Naive thymus-derived CD8-positive, alpha-beta T cell (primary cell): Measurements from ENCODE around the gene SCN8A. TPM values are rescaled to one million over a fixed set of nuclear protein-coding genes. Genes with fewer than 3 reads are reported as not detected.
A peak's percentile ranks its signal among the peaks of the same experiment; 100 is the strongest.

ENCODE experiments used
- ATAC-seq, 2 donors: fragments of 150-1000 bp; cut with Tn5 transposase in 1 of 2; sonication (Bioruptor Pico), chemical (Tn5 transposase) in 1 of 2; 1 replicate in 1 of 2; 2 replicates in 1 of 2; pipeline ENCODE4 v1.10.0; 2021; ENCODE audit warnings: mild to moderate bottlenecking in 2 of 2, moderate library complexity in 2 of 2
- POLR2A ChIA-PET: fragments of 350-600 bp; sonication (Branson Sonifier 250); formaldehyde crosslinking; loops from one replicate; lab custom pipeline; 2021; ENCODE audit warnings: antibody characterized with exemption; lab: Charles Lee
- DNase-seq, 10 donors: peaks; one replicate each; pipeline versions ENCODE4 v3.0.0 to v3.0.0-alpha.2; 2020 to 2022
- H3K27ac Mint-ChIP-seq, 10 donors: one replicate each; pipeline ENCODE4 v1.8.0; 2020 to 2022; ENCODE audit warnings: mild to moderate bottlenecking in 10 of 10, mixed read lengths in 10 of 10, moderate library complexity in 4 of 10, inconsistent platforms in 1 of 10
- H3K27me3 Mint-ChIP-seq, 5 donors: one replicate each; pipeline ENCODE4 v1.8.0; 2021 to 2022; ENCODE audit warnings: mixed read lengths in 5 of 5
- H3K36me3 Mint-ChIP-seq, 3 donors: one replicate each; pipeline ENCODE4 v1.8.0; 2020 to 2022; ENCODE audit warnings: mixed read lengths in 3 of 3, mild to moderate bottlenecking in 2 of 3, inconsistent platforms in 1 of 3
- H3K4me1 Mint-ChIP-seq, 4 donors: one replicate each; pipeline ENCODE4 v1.8.0; 2021 to 2022; ENCODE audit warnings: mixed read lengths in 4 of 4
- H3K4me3 Mint-ChIP-seq, 10 donors: one replicate each; pipeline ENCODE4 v1.8.0; 2020 to 2022; ENCODE audit warnings: mild to moderate bottlenecking in 10 of 10, mixed read lengths in 10 of 10, moderate library complexity in 6 of 10, inconsistent platforms in 1 of 10
- H3K9me3 Mint-ChIP-seq, 9 donors: one replicate each; pipeline ENCODE4 v1.8.0; 2020 to 2022; ENCODE audit warnings: mixed read lengths in 9 of 9, mild to moderate bottlenecking in 3 of 9, inconsistent platforms in 1 of 9, moderate library complexity in 1 of 9
- polyA plus RNA-seq, 3 donors: library from polyadenylated mRNA; unstranded; fragments of 300-500 nt; fragmentation: Illumina TruSeq; gene quantifications; one replicate each; pipeline ENCODE4 v1.2.3, GENCODE V29; 2021
- total RNA-seq, 8 experiments: library from RNA in 2 of 8; stranded (reverse) in 2 of 8; gene quantifications; one replicate each; pipeline ENCODE4 v1.2.3 and lab custom pipeline; 2021 to 2026

The SCN8A gene
- total and polyA plus RNA-seq, 5 experiments from 2014 or later: 0.07 to 1.8 (median 0.42) TPM

GRCh38 chr12:51763743-51764142 lies 172.7 kb downstream of the SCN8A start:
- Mint-ChIP-seq H3K4me1 (peaks cover 0 to 15% (median 6%) of the 10 kb centered on the region in 4 donors), H3K36me3 (no peaks in the 10 kb centered on the region), H3K27me3 (peaks cover 0 to 1% (median 0%) of the 10 kb centered on the region in 5 donors), H3K27ac (no peak overlapping the region), H3K4me3 (no peak overlapping the region), H3K9me3 (no peaks in the 10 kb centered on the region)
- ATAC-seq (no peak), DNase-seq (no peak)
- POLR2A ChIA-PET: no interaction called here

DNA sequence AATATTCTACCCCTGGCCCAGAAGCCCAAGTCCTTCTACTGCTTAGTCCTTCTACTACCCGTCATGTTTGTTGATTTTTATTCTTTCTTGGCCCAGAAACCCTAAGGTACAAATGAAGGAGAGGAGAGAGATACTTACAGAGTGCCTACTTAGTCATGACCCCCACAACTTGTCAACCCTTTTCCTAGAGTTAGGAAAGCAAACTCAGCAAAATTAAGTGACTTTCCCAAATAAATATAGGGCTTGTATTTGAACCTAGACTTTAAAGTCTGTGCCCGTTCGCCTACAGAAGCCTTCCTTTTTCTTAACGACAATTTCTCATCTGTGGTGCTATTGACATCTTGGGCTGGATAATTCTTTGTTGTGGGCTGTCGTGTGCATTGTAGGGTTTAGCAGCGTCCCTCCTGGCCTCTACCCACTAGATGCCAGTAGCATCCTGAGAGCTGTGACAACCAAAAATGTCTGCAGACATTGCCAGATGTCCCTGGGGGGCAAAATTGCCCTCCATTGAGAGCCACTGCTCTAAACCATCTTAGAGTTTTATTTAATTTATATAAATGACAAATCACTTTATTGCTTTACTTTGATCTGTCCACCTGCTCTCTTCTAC lies 175.1 kb downstream of the SCN8A start:
- POLR2A ChIA-PET: no interaction called here
- H3K36me3 Mint-ChIP-seq: no peaks in the 10 kb centered on the region
- H3K9me3 Mint-ChIP-seq: no peaks in the 10 kb centered on the region
- H3K4me1 Mint-ChIP-seq: peaks cover 0 to 15% (median 6%) of the 10 kb centered on the region in 4 donors
- peak overlapping the region in 2 of 10 donors; percentile 2 to 4 for H3K27ac Mint-ChIP-seq
- ATAC-seq (peak in 1 of 2 donors; percentile 79), DNase-seq (peak in 2 of 10 donors; percentile 14 to 32)
- H3K4me3 Mint-ChIP-seq: no peak overlapping the region
- H3K27me3 Mint-ChIP-seq: peaks cover 0 to 4% (median 0%) of the 10 kb centered on the region in 5 donors

GRCh38 chr12:51771008-51771407 lies 180.0 kb downstream of the SCN8A start:
- no peak for ATAC-seq
- peak overlapping the region in 3 of 10 donors; percentile 28 to 58 (median 33) for H3K27ac Mint-ChIP-seq
- peaks cover 0 to 4% (median 0%) of the 10 kb centered on the region in 5 donors for H3K27me3 Mint-ChIP-seq
- peaks cover 0 to 12% (median 6%) of the 10 kb centered on the region in 4 donors for H3K4me1 Mint-ChIP-seq
- no peak for DNase-seq
- H3K9me3 Mint-ChIP-seq: no peaks in the 10 kb centered on the region
- H3K4me3 Mint-ChIP-seq: no peak overlapping the region
- H3K36me3 Mint-ChIP-seq: no peaks in the 10 kb centered on the region
- POLR2A ChIA-PET: no interaction called here

DNA sequence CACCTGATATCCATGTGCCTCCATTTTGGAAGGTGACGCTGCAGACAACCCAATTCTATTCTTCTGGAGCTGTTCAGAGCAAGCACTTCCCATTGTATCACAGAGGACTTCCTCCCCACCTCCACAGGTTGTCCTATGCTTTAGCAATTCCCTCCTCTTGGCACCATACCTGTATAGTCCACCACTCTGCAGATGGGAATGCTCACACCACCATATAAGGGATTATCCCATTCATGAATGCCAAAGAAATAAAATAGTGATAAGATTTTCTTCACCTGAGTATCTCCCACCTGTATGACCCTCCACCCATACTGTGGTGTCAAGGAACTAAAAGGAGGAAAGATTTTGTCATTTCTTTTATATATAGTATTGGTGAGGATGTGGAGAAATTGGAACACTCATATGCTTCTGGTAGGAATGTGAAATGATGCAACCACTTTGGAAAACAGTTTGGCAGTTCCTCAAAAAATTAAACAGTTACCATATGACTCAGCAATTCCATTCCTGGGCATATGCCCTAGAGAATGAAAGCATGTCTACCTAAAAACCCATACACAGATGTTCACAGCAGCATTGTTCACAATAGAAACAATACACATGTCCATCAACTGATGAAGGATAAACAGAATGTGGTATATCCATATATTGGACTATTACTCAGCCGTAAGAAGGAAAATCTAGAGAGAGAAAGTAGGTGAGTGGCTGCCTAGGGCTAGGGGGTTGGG lies 182.3 kb downstream of the SCN8A start:
- Mint-ChIP-seq H3K36me3 (no peaks in the 10 kb centered on the region), H3K4me3 (no peak overlapping the region), H3K27ac (peak overlapping the region in 1 of 10 donors; percentile 13), H3K9me3 (no peaks in the 10 kb centered on the region), H3K27me3 (peaks cover 0 to 4% (median 0%) of the 10 kb centered on the region in 5 donors), H3K4me1 (peaks cover 0 to 2% (median 1%) of the 10 kb centered on the region in 4 donors)
- POLR2A ChIA-PET: no interaction called here
- ATAC-seq (no peak), DNase-seq (no peak)

- DNase-seq: no peak
- H3K9me3 Mint-ChIP-seq: no peaks in the 10 kb centered on the region
- no peak overlapping the region for H3K4me3 Mint-ChIP-seq
- H3K36me3 Mint-ChIP-seq: no peaks in the 10 kb centered on the region
- no peak for ATAC-seq
- H3K4me1 Mint-ChIP-seq: peaks cover 2 to 13% (median 9%) of the 10 kb centered on the region in 4 donors
- POLR2A ChIA-PET: interaction anchor here (3.2 kb wide), 1 partner anchor 11 kb away, joined by 9 read pairs; no protein-coding TSS in a partner anchor
- no peak overlapping the region for H3K27ac Mint-ChIP-seq
- peaks cover 0 to 3% (median 0%) of the 10 kb centered on the region in 5 donors for H3K27me3 Mint-ChIP-seq
Observed at GRCh38 chr12:51774933-51775332, 183.9 kb downstream of the SCN8A start.

DNA sequence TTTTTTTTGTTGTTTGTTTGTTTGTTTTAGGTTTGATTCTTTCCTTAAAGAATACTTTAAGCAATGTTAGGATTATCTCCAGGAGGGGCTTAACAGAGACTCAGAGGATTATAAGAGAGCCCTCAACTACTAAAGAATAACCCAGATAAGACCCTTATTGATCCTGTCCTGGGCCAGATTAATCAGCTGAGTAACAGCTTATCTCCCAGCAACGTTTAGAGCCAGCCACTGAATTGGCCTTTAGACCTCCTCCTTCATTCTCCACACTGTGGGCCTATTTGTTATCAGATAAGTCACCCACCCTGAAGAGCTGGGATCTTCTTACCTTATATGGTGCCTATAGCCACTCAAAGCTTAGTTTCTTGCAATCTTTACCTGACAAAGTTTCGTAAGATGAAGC lies 186.4 kb downstream of the SCN8A start:
- POLR2A ChIA-PET: interaction anchor here (1.6 to 3.2 kb wide), 2 partner anchors 8 to 43 kb away, joined by 4 to 9 read pairs; no protein-coding TSS in a partner anchor
- Mint-ChIP-seq H3K27ac (peak overlapping the region in 1 of 10 donors; percentile 77), H3K36me3 (no peaks in the 10 kb centered on the region), H3K9me3 (no peaks in the 10 kb centered on the region), H3K4me3 (no peak overlapping the region), H3K27me3 (no peaks in the 10 kb centered on the region), H3K4me1 (peaks cover 12 to 31% (median 25%) of the 10 kb centered on the region in 4 donors)
- ATAC-seq: no peak
- DNase-seq: no peak

- ATAC-seq (no peak), DNase-seq (no peak)
- Mint-ChIP-seq H3K27ac (no peak overlapping the region), H3K27me3 (no peaks in the 10 kb centered on the region), H3K4me1 (peaks cover 14 to 35% (median 25%) of the 10 kb centered on the region in 4 donors), H3K9me3 (no peaks in the 10 kb centered on the region), H3K4me3 (no peak overlapping the region), H3K36me3 (no peaks in the 10 kb centered on the region)
- POLR2A ChIA-PET: interaction anchor here (1.6 kb wide), 1 partner anchor 43 kb away, joined by 4 read pairs; no protein-coding TSS in a partner anchor
Observed at GRCh38 chr12:51777973-51778372, 186.9 kb downstream of the SCN8A start.

- Mint-ChIP-seq H3K36me3 (no peaks in the 10 kb centered on the region), H3K4me3 (peak overlapping the region in 9 of 10 donors; percentile 47 to 83 (median 66)), H3K9me3 (no peaks in the 10 kb centered on the region), H3K4me1 (peaks cover 14 to 43% (median 27%) of the 10 kb centered on the region in 4 donors), H3K27ac (peak overlapping the region in 8 of 10 donors; percentile 10 to 89 (median 74)), H3K27me3 (no peaks in the 10 kb centered on the region)
- ATAC-seq: no peak
- POLR2A ChIA-PET: interaction anchor here (2.0 to 3.3 kb wide), 2 partner anchors 34 to 41 kb away, joined by 17 to 20 read pairs; a partner anchor contains a TSS
- DNase-seq: no peak
Observed at GRCh38 chr12:51779876-51780275, 188.8 kb downstream of the SCN8A start.

GRCh38 chr12:51784688-51785087 lies 193.7 kb downstream of the SCN8A start:
- POLR2A ChIA-PET: interaction anchor here (0.6 to 2.3 kb wide), 3 partner anchors 9 to 80 kb away, joined by 3 to 9 read pairs (median 6); no protein-coding TSS in a partner anchor
- H3K36me3 Mint-ChIP-seq: peaks cover 0 to 3% (median 0%) of the 10 kb centered on the region in 3 donors
- no peak for ATAC-seq
- peak overlapping the region in 6 of 10 donors; percentile 3 to 55 (median 12) for H3K4me3 Mint-ChIP-seq
- no peaks in the 10 kb centered on the region for H3K27me3 Mint-ChIP-seq
- H3K4me1 Mint-ChIP-seq: peaks cover 13 to 43% (median 29%) of the 10 kb centered on the region in 4 donors
- H3K9me3 Mint-ChIP-seq: no peaks in the 10 kb centered on the region
- H3K27ac Mint-ChIP-seq: peak overlapping the region in 7 of 10 donors; percentile 1 to 72 (median 28)
- DNase-seq: peak in 2 of 10 donors; percentile 11 to 19

DNA sequence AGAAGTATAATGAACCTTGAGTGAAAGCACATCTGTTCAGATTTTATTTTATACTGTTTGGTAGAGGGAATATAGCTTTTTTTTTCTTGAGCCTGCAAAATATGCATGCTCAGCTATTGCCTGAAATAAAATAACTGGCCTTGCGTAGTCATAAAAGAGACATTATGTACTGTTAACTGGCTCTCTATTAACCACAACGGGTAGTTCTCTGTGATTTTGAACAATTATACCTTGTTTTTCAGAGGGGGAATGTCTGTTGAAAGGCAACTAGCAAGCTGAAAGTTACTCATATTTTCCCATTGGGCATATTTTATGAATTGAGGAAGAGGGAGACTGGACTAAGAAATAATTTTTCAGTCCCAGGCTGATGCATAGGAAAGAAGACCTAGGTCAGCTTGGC lies 194.9 kb downstream of the SCN8A start:
- H3K4me3 Mint-ChIP-seq: no peak overlapping the region
- peaks cover 0 to 6% (median 0%) of the 10 kb centered on the region in 3 donors for H3K36me3 Mint-ChIP-seq
- peaks cover 6 to 31% (median 18%) of the 10 kb centered on the region in 4 donors for H3K4me1 Mint-ChIP-seq
- no peaks in the 10 kb centered on the region for H3K9me3 Mint-ChIP-seq
- POLR2A ChIA-PET: interaction anchor here (2.3 kb wide), 1 partner anchor 10 kb away, joined by 9 read pairs; no protein-coding TSS in a partner anchor
- DNase-seq: no peak
- H3K27me3 Mint-ChIP-seq: no peaks in the 10 kb centered on the region
- no peak for ATAC-seq
- no peak overlapping the region for H3K27ac Mint-ChIP-seq

GRCh38 chr12:51788876-51789275 lies 197.8 kb downstream of the SCN8A start:
- ATAC-seq: no peak
- POLR2A ChIA-PET: interaction anchor here (1.0 kb wide), 1 partner anchor 16 kb away, joined by 4 read pairs; no protein-coding TSS in a partner anchor
- H3K4me1 Mint-ChIP-seq: peaks cover 0 to 17% (median 10%) of the 10 kb centered on the region in 4 donors
- H3K9me3 Mint-ChIP-seq: no peaks in the 10 kb centered on the region
- H3K27ac Mint-ChIP-seq: no peak overlapping the region
- no peak for DNase-seq
- H3K27me3 Mint-ChIP-seq: no peaks in the 10 kb centered on the region
- no peak overlapping the region for H3K4me3 Mint-ChIP-seq
- peaks cover 0 to 6% (median 0%) of the 10 kb centered on the region in 3 donors for H3K36me3 Mint-ChIP-seq

DNA sequence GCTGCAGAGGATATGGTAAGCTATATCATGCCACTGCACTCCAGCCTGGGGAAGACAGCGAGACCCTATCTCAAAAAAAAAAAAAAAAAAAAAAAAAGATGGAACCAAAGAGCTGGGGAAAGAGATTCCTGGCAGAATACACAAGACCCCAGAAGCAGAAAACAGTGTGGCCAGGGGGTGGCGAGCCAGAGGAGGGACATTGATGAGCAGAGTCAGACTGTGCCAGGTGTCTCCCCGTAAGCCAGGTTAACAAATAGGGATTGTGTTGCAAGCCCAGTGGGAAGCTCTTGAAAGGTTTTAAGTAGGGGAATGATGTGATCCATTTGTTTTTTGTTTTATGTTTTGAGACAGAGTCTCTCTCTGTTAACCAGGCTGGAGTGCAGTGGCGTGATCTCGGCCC lies 201.4 kb downstream of the SCN8A start:
- no peak for ATAC-seq
- Mint-ChIP-seq H3K27me3 (no peaks in the 10 kb centered on the region), H3K4me1 (no peaks in the 10 kb centered on the region), H3K9me3 (no peaks in the 10 kb centered on the region), H3K27ac (no peak overlapping the region), H3K4me3 (no peak overlapping the region), H3K36me3 (peaks cover 0 to 3% (median 0%) of the 10 kb centered on the region in 3 donors)
- POLR2A ChIA-PET: interaction anchor here (0.6 kb wide), 2 partner anchors 21 to 34 kb away, joined by 3 read pairs; no protein-coding TSS in a partner anchor
- no peak for DNase-seq
